Posterior cingulate gyrus (tissue), 11 donors: ENCODE measurements around the gene PNCK.
"Not testable (repeated sequence)": the region's sequence is repeated elsewhere in the genome, so short reads cannot be mapped to it uniquely, and the experiment has no call there.

ENCODE experiments used
- DNase-seq, 10 donors: peaks; one replicate each; pipeline versions ENCODE4 v3.0.0 to v3.0.0-alpha.2; 2020 to 2021; ENCODE audit warnings: mixed read lengths in 3 of 10
- intact Hi-C: fragments of 100-400 bp; cut with DNase I; formaldehyde crosslinking; loops from one replicate; pipeline ENCODE4 v1.15.1; 2023

The PNCK gene

GRCh38 chrX:153673428-153674218 lies at the start of gene PNCK:
PNCK (minus strand) TSS chrX:153673813; CDS start chrX:153673076, 737 bp downstream.
- intact Hi-C loops: no loop called here
- peak in 3 of 10 donors; percentile 71 to 84 (median 76) for DNase-seq

- intact Hi-C loops: no loop called here
- peak in 2 of 10 donors; percentile 5 to 79 for DNase-seq
These were observed 49.2 kb upstream of the PNCK start for GRCh38 chrX:153722704-153723350.

GRCh38 chrX:153719701-153720100 lies 46.1 kb upstream of the PNCK start:
- intact Hi-C loops: no loop called here
- DNase-seq: no peak

DNA sequence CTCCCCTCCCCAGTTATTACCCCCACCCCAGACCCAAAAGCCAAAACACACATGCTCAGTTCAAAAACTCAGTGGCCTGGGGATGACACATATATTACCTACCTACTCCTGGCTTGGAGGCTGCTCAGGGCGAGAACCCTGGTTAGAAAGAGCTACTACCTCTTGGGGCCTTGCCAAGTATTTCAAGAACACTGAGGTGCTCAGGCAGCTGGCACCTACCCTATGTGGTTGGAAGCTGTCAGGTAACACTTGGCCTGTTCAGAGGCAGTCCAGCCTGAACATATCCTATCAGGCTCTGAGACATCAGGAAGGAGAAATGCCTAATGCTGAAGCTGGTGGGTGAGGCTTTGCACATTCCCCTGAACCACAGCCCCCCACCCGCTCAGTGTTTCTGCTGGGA lies 45.6 kb upstream of the PNCK start:
- intact Hi-C loops: no loop called here
- DNase-seq: no peak

- no peak for DNase-seq
- intact Hi-C loops: no loop called here
These were observed 43.8 kb upstream of the PNCK start for GRCh38 chrX:153717445-153717844.

DNA sequence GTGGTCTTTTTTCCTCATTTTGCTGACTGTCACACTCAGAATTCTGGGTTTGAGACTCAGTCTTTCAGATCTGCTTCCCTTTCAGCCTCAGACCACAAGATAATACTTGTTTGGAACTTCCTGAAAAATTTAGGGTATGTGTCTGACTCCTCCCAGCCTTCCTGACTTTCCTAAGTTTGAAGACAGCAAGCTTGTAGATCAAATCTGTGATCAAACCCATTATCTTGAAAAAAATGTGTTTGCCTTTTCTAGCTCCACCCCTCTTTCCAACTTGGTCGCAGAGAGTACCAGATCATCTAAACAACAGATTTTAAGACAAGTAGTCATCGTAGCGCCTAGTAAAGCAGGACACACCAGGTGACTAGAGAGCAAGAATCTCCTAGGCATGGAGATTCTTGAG lies 40.6 kb upstream of the PNCK start:
- intact Hi-C loops: no loop called here
- DNase-seq: no peak

- peak in 1 of 10 donors; percentile 67 for DNase-seq
These were observed 36.4 kb upstream of the PNCK start for GRCh38 chrX:153709726-153710674.

GRCh38 chrX:153708415-153708814 lies 34.8 kb upstream of the PNCK start:
- intact Hi-C loops: no loop called here

More at GRCh38 chrX:153709726-153710674, 36.4 kb upstream of the PNCK start:
- intact Hi-C loops: no loop called here

DNA sequence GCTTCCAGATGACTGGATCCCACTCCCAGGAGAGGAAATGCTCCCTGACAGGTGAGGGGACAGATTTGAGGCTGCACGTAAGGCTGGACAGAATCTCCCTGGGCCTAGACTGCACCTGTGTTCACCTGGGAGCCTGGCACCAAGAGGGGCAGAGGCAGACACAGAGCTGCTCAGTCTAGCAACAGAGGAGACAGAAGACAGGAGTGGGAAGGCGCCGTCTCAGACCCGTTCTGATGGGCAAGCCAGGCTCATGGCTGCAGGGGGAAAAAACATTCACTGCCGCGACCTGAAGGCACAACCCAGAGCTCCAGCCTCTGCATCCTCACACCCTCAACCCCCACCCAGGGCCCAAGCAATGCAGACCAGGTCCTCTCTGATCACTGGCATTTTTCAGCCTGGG lies 33.8 kb upstream of the PNCK start:
- intact Hi-C loops: no loop called here
- peak in 1 of 10 donors; percentile 76 for DNase-seq

More at GRCh38 chrX:153708415-153708814, 34.8 kb upstream of the PNCK start:
- DNase-seq: peak; percentile 63 to 97 (median 76)

DNA sequence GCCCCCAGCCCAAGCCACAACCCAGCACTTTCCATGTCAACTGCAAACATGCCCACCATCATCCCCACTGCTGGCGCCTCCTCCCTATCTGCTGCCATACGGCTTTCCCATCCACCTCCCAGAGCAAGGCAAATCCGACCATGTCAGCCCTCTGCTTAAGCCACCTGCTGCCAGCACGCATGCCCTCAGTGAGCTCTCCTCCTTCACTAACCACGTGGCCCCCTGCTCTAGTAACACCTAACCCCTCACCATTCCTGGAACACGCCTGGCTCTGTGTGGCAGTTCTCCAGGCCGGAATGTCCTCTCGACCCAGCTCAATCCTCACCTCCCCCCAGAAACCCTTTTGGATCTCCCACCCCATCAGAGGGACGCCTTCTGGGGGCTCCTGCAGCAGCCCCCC lies 33.2 kb upstream of the PNCK start:
- peak in 1 of 10 donors; percentile 46 for DNase-seq
- intact Hi-C loops: no loop called here

DNA sequence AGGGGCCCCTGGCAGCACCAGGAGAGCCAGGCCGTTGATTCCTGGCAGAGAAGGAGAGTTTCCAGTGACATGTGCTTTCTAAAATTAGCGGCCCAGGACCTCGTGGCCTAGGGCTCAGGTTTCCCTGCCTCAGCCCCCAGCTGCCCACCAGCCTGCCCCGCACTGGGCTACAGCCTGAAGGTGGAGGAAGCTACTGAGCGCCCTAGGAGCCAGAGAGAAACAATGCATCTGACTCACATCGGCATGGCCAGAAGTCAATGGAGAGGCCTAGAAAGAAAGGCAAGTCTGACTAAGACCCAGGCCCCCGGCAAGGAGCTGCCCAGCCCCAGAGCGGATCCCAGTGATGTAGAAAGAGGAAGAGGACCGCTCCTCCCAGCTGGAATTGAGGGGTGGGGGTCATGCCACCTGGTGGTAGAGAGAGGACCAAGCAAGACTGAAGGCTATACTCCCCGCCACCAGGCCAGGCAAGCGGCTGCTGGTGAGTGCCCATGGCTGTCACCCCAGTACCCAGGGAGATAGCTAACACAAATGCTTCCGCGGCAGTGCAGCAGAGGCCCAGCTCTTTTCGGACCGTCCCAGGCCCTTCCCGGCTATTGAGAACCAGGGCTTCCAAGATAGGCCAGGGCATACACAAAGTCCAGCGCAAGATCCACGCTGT lies 31.9 kb upstream of the PNCK start:
- peak in 1 of 10 donors; percentile 33 for DNase-seq
- intact Hi-C loops: not testable (repeated sequence)

DNA sequence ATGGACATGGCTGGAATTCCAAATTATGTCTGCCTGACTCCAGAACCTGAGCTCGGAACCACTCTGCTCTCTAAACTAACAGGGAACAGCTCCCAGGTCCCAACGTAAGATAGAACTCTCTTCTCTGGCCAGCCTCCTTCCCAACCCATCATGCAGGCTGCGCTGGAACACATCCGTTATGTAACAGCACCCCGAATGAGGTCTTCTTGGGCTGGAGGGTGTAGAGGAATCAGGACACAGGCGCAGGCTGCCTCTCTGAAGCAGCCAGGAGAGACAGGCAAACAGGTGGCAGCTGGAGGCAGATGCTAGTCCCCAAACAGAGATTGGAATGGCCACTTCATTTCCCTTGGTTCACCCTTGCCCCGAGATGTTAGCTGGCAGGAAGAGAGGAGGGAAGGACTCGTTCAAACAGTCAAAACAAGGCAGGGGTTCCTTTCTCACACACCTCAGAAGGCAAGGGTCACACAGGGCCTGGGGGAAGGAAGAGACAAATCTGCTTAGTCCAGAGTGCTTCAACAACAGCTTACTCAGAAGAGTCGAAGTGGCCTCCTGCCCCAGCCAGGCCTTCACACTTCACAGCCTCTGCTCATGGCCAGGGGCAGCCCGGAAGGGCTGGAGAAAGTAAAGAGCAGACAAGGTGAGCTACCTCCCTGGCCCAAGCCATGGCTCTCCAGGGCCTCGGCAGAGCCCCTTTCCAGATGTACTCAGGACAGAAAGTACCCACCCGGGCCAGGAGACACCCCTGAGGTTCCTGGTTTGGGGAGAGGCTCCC lies 31.2 kb upstream of the PNCK start:
- intact Hi-C loops: not testable (repeated sequence)
- DNase-seq: peak in 2 of 10 donors; percentile 37 to 83

- no peak for DNase-seq
- intact Hi-C loops: no loop called here
These were observed 30.5 kb upstream of the PNCK start for GRCh38 chrX:153704021-153704526.

GRCh38 chrX:153703036-153703370 lies 29.4 kb upstream of the PNCK start:
- intact Hi-C loops: no loop called here
- DNase-seq: no peak

GRCh38 chrX:153702336-153703035 lies 28.9 kb upstream of the PNCK start:
- intact Hi-C loops: no loop called here

GRCh38 chrX:153701706-153702105 lies 28.1 kb upstream of the PNCK start:
- intact Hi-C loops: no loop called here
- DNase-seq: peak in 1 of 10 donors; percentile 72

More at GRCh38 chrX:153702336-153703035, 28.9 kb upstream of the PNCK start:
- peak in 1 of 10 donors; percentile 49 for DNase-seq

- intact Hi-C loops: no loop called here
- no peak for DNase-seq
These were observed 27.4 kb upstream of the PNCK start for GRCh38 chrX:153700967-153701366.

- intact Hi-C loops: no loop called here
- DNase-seq: no peak
These were observed 26.8 kb upstream of the PNCK start for GRCh38 chrX:153700376-153700945.
